CD4-positive, alpha-beta T cell treated with Interleukin-6 for 4 hours (primary cell): ENCODE measurements around the gene LPCAT2.

Source experiments
- DNase-seq: peaks from one replicate; pipeline ENCODE4 v3.0.0-alpha.2; 2020; ENCODE audit warnings: mixed read lengths

LPCAT2 gene

GRCh38 chr16:55559933-55560516, 51.2 kb downstream of the LPCAT2 start:
- no peak for DNase-seq

GRCh38 chr16:55561319-55561848, 52.5 kb downstream of the LPCAT2 start:
- no peak for DNase-seq

- no peak for DNase-seq
Measured at GRCh38 chr16:55562936-55563335, 54.1 kb downstream of the LPCAT2 start.

- DNase-seq: no peak
Measured at GRCh38 chr16:55563797-55564196, 54.9 kb downstream of the LPCAT2 start.

- no peak for DNase-seq
Measured at GRCh38 chr16:55565086-55565485, 56.2 kb downstream of the LPCAT2 start.

GRCh38 chr16:55566432-55567175, 57.7 kb downstream of the LPCAT2 start, which contains the start of gene CAPNS2:
CAPNS2 (plus strand) TSS chr16:55566684; CDS start chr16:55566757, 73 bp downstream.
- DNase-seq: no peak

GRCh38 chr16:55567382-55567781, 58.5 kb downstream of the LPCAT2 start:
- no peak for DNase-seq

GRCh38 chr16:55568207-55568606, 59.3 kb downstream of the LPCAT2 start:
- DNase-seq: no peak

GRCh38 chr16:55569025-55569424, 60.2 kb downstream of the LPCAT2 start:
- no peak for DNase-seq

GRCh38 chr16:55570159-55570558, 61.3 kb downstream of the LPCAT2 start:
- no peak for DNase-seq

GRCh38 chr16:55571191-55571897, 62.5 kb downstream of the LPCAT2 start:
- no peak for DNase-seq

- no peak for DNase-seq
Measured at GRCh38 chr16:55572439-55572838, 63.6 kb downstream of the LPCAT2 start.

- no peak for DNase-seq
Measured at GRCh38 chr16:55574811-55575210, 65.9 kb downstream of the LPCAT2 start.

- no peak for DNase-seq
Measured at GRCh38 chr16:55575496-55575895, 66.6 kb downstream of the LPCAT2 start.

GRCh38 chr16:55576384-55576783, 67.5 kb downstream of the LPCAT2 start:
- no peak for DNase-seq

GRCh38 chr16:55577887-55578286, 69.0 kb downstream of the LPCAT2 start:
- DNase-seq: no peak

- DNase-seq: no peak
Measured at GRCh38 chr16:55585631-55586030, 76.8 kb downstream of the LPCAT2 start.

- no peak for DNase-seq
Measured at GRCh38 chr16:55588799-55589198, 79.9 kb downstream of the LPCAT2 start.

- no peak for DNase-seq
Measured at GRCh38 chr16:55592306-55592705, 83.4 kb downstream of the LPCAT2 start.

- DNase-seq: no peak
Measured at GRCh38 chr16:55597928-55598327, 89.1 kb downstream of the LPCAT2 start.

- no peak for DNase-seq
Measured at GRCh38 chr16:55605754-55606336, 97.0 kb downstream of the LPCAT2 start.

- DNase-seq: no peak
Measured at GRCh38 chr16:55613613-55614335, 104.9 kb downstream of the LPCAT2 start.

GRCh38 chr16:55615071-55615470, 106.2 kb downstream of the LPCAT2 start:
- DNase-seq: no peak
